ENCODE results near the gene SKIC2. TPM values are rescaled to one million over a fixed set of nuclear protein-coding genes. Genes with fewer than 3 reads are reported as not detected.
"Not testable (repeated sequence)": the region's sequence is repeated elsewhere in the genome, so short reads cannot be mapped to it uniquely, and the experiment has no call there.

SKIC2 gene
- total RNA-seq, 1 experiment from 2014 or later, result 23.8 TPM

DNA sequence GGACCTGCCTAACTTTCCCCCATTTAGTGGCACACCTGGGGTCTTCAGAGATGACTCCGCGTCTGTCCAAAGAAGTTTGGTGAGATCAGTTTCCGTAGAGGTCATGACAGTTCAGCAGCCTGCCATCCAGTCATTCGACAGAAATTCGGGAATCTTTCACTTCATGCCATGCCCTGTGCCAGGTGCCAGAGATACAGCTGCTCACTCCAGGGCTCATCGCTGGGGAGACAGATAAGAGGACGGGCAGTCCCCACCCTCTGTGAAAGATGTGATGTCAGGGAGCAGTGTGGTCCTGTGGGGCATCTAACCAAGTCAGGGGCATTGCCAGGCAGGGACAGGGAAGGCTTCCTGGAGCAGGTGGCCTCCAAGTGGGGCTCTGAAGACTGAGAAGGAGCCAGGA, 44.3 kb downstream of the SKIC2 start:
- DNase-seq (ENCODE audit: low spot score), result not testable (repeated sequence)

DNA sequence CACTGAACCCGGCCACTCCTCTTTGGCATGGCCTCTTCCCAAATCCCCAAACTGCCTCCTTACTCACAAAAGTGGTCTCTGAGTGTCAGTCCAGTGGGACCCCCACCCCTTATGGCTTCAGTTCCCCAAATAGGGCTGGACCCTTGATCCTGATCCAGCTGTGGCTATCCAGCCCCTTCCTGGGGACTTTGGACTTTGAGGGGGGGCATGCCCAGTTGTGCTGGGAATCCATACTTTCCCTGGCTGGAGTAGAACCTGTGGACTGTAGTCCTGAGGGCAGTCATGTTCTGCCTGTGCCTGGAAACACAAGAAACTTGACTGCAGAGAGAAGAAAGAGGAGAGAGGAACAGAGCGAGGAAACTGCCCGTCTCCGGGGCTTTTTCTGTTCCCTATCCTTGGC, 45.4 kb downstream of the SKIC2 start:
- DNase-seq (ENCODE audit: low spot score), result not testable (repeated sequence)

GRCh38 chr6:32004864-32005537, 46.0 kb downstream of the SKIC2 start:
- DNase-seq (ENCODE audit: low spot score), result not testable (repeated sequence)

- DNase-seq (ENCODE audit: low spot score), result not testable (repeated sequence)
Measured at GRCh38 chr6:32005538-32005880, 46.5 kb downstream of the SKIC2 start.

GRCh38 chr6:32005991-32006529, 47.1 kb downstream of the SKIC2 start:
- not testable (repeated sequence) for DNase-seq (ENCODE audit: low spot score)

DNA sequence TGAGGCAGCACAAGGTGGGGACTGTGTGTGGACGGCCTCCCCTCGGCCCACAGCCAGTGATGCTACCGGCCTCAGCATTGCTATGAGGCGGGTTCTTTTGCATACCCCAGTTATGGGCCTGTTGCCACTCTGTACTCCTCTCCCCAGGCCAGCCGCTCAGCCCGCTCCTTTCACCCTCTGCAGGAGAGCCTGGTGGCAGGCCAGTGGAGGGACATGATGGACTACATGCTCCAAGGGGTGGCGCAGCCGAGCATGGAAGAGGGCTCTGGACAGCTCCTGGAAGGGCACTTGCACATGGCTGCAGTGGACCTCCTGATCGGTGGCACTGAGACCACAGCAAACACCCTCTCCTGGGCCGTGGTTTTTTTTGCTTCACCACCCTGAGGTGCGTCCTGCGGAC, 48.1 kb downstream of the SKIC2 start:
- DNase-seq (ENCODE audit: low spot score), result not testable (repeated sequence)

- DNase-seq (ENCODE audit: low spot score), result not testable (repeated sequence)
Measured at GRCh38 chr6:32008037-32008436, 49.1 kb downstream of the SKIC2 start.

- DNase-seq (ENCODE audit: low spot score), result not testable (repeated sequence)
Measured at GRCh38 chr6:32008616-32009015, 49.6 kb downstream of the SKIC2 start.

- DNase-seq (ENCODE audit: low spot score), result not testable (repeated sequence)
Measured at GRCh38 chr6:32009537-32009936, 50.6 kb downstream of the SKIC2 start.

- DNase-seq (ENCODE audit: low spot score), result not testable (repeated sequence)
Measured at GRCh38 chr6:32010856-32011530, 52.0 kb downstream of the SKIC2 start.

DNA sequence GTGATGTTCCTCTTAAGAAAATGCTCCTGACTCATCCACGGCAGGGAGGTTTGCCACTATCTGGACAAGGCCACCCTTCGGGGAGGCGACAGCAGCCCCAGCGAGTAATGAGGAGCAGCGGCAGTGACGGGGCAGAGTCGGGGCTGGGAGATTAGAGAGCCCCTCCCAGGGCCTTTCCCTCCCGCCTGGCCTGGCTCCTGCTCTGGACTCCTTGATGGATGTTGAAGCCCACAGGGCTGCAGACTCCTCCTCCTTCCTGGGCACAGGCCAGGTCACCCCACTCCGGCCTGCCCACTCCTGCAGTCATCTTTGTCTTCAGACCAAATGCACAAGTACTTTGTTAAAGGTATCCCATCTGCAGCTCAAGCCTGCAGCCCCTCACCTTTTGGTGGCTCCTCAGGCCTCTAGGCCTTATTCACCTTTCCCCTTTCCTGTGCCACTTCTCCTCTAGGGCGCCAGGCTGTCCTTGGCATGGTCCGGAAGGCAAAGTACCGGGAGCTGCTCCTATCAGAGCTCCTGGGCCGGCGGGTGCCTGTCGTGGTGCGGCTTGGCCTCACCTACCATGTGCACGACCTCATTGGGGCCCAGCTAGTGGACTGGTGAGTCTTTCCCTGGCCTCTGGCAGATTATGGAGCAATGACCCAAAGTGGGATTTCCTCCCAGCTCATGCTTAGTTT, 54.1 kb downstream of the SKIC2 start:
- not testable (repeated sequence) for DNase-seq (ENCODE audit: low spot score)

DNA sequence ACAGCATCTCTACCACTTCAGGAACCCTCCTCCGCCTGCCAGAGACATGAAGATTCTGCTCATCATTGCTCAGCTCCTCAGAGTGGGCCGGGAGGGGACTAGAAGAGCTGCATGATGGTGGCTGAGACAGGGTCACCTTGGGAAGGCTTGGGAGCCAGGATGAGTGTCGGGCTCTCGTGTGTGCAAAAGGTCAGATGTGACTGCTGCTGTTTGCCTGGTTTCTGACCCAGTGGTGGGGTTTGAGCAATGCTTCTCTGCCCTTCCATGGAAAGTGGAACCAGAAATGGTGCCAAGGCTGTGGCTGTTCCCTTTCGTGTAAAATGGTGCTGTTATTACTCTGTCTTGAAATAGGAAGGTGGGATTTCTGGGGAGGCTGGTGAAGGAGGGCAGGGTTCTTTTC, 54.8 kb downstream of the SKIC2 start:
- DNase-seq (ENCODE audit: low spot score), result not testable (repeated sequence)

DNA sequence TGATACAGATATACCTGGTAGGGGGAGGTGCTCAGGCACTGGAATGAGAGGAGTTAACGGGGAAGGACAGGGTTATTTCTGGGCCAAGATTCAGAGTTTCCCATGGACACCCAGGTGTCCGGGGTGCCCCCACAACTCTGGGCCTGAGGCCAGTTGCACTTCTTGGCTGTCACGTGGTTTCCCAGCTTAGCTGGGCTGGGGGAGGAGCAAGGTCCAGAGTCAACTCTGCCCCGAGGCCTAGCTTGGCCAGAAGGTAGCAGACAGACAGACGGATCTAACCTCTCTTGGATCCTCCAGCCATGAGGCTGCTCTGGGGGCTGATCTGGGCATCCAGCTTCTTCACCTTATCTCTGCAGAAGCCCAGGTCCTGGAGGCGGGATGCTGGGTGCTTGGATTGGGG, 55.6 kb downstream of the SKIC2 start, which contains the start of gene C4B:
Gene C4B, plus strand, starts transcription at position 249 of the 400 bp plus-strand sequence. Its CDS starts 51 bp downstream, at position 300.
- not testable (repeated sequence) for DNase-seq (ENCODE audit: low spot score)

Other genes starting within 250 kb of the SKIC2 start
- gene LY6G6D, start 243.8 kb upstream of the SKIC2 start, total RNA-seq (2014; rRNA removed; shearing (Covaris generic)), result not detected in 2 replicates
- gene LY6G6C, start 237.4 kb upstream of the SKIC2 start, total RNA-seq (2014; rRNA removed; shearing (Covaris generic)), result not detected in 2 replicates
- not detected in 2 replicates for gene MPIG6B, start 235.8 kb upstream of the SKIC2 start, total RNA-seq (2014; rRNA removed; shearing (Covaris generic))
- gene DDAH2, start 229.9 kb upstream of the SKIC2 start, total RNA-seq (2014; rRNA removed; shearing (Covaris generic)), result 75.2 and 101 TPM in 2 replicates
- 710 and 730 TPM in 2 replicates for gene CLIC1, start 222.6 kb upstream of the SKIC2 start, total RNA-seq (2014; rRNA removed; shearing (Covaris generic))
- 5.3 and 10.8 TPM in 2 replicates for gene MSH5, start 219.2 kb upstream of the SKIC2 start, total RNA-seq (2014; rRNA removed; shearing (Covaris generic))
- 0.21 and 2.8 TPM in 2 replicates for gene SAPCD1, start 196.5 kb upstream of the SKIC2 start, total RNA-seq (2014; rRNA removed; shearing (Covaris generic))
- 0.37 and 2.2 TPM in 2 replicates for gene VWA7, start 181.8 kb upstream of the SKIC2 start, total RNA-seq (2014; rRNA removed; shearing (Covaris generic))
- 37.3 and 37.5 TPM in 2 replicates for gene VARS1, start 163.4 kb upstream of the SKIC2 start, total RNA-seq (2014; rRNA removed; shearing (Covaris generic))
- 108 and 123 TPM in 2 replicates for gene LSM2, start 152.2 kb upstream of the SKIC2 start, total RNA-seq (2014; rRNA removed; shearing (Covaris generic))
- 0.85 and 1.0 TPM in 2 replicates for gene HSPA1L, start 143.9 kb upstream of the SKIC2 start, total RNA-seq (2014; rRNA removed; shearing (Covaris generic))
- 29.8 and 31.5 TPM in 2 replicates for gene HSPA1A, start 143.6 kb upstream of the SKIC2 start, total RNA-seq (2014; rRNA removed; shearing (Covaris generic))
- gene HSPA1B, start 131.4 kb upstream of the SKIC2 start, total RNA-seq (2014; rRNA removed; shearing (Covaris generic)), result 84.4 and 109 TPM in 2 replicates
- gene NEU1, start 96.4 kb upstream of the SKIC2 start, total RNA-seq (2014; rRNA removed; shearing (Covaris generic)), result 91.5 and 101 TPM in 2 replicates
- not detected in 2 replicates for gene SLC44A4, start 80.2 kb upstream of the SKIC2 start, total RNA-seq (2014; rRNA removed; shearing (Covaris generic))
- gene EHMT2, start 61.5 kb upstream of the SKIC2 start, total RNA-seq (2014; rRNA removed; shearing (Covaris generic)), result 44.6 and 49.6 TPM in 2 replicates
- 0.62 and 0.70 TPM in 2 replicates for gene ZBTB12, start 57.1 kb upstream of the SKIC2 start, total RNA-seq (2014; rRNA removed; shearing (Covaris generic))
- 0.75 TPM in 1 of 2 replicates, not detected in the other for gene C2, start 31.5 kb upstream of the SKIC2 start, total RNA-seq (2014; rRNA removed; shearing (Covaris generic))
- gene CFB, start 13.1 kb upstream of the SKIC2 start, total RNA-seq (2014; rRNA removed; shearing (Covaris generic)), result 1.5 and 4.3 TPM in 2 replicates
- 140 and 141 TPM in 2 replicates for gene NELFE, start 204 bp upstream of the SKIC2 start, total RNA-seq (2014; rRNA removed; shearing (Covaris generic))
- gene DXO, start 13.0 kb downstream of the SKIC2 start, total RNA-seq (2014; rRNA removed; shearing (Covaris generic)), result 11.0 and 13.5 TPM in 2 replicates
- gene C4A, start 22.9 kb downstream of the SKIC2 start, total RNA-seq (2014; rRNA removed; shearing (Covaris generic)), result 7.2 and 8.5 TPM in 2 replicates
- gene C4B, start 55.6 kb downstream of the SKIC2 start, total RNA-seq (2014; rRNA removed; shearing (Covaris generic)), result 6.5 and 10.9 TPM in 2 replicates
- gene CYP21A2, start 79.2 kb downstream of the SKIC2 start, total RNA-seq (2014; rRNA removed; shearing (Covaris generic)), result 0.48 TPM in 1 of 2 replicates, not detected in the other
- gene TNXB, start 150.2 kb downstream of the SKIC2 start, total RNA-seq (2014; rRNA removed; shearing (Covaris generic)), result 0.06 and 0.29 TPM in 2 replicates
- 17.1 and 23.4 TPM in 2 replicates for gene ATF6B, start 169.1 kb downstream of the SKIC2 start, total RNA-seq (2014; rRNA removed; shearing (Covaris generic))
- 11.7 and 14.2 TPM in 2 replicates for gene FKBPL, start 171.1 kb downstream of the SKIC2 start, total RNA-seq (2014; rRNA removed; shearing (Covaris generic))
- gene PRRT1, start 192.8 kb downstream of the SKIC2 start, total RNA-seq (2014; rRNA removed; shearing (Covaris generic)), result 0.10 TPM in 1 of 2 replicates, not detected in the other
- gene PPT2, start 195.0 kb downstream of the SKIC2 start, total RNA-seq (2014; rRNA removed; shearing (Covaris generic)), result 19.3 and 25.7 TPM in 2 replicates
- 0.43 and 1.7 TPM in 2 replicates for gene EGFL8, start 205.4 kb downstream of the SKIC2 start, total RNA-seq (2014; rRNA removed; shearing (Covaris generic))
- gene AGPAT1, start 216.9 kb downstream of the SKIC2 start, total RNA-seq (2014; rRNA removed; shearing (Covaris generic)), result 45.6 and 51.3 TPM in 2 replicates
- 55.7 and 56.9 TPM in 2 replicates for gene RNF5, start 219.2 kb downstream of the SKIC2 start, total RNA-seq (2014; rRNA removed; shearing (Covaris generic))
- 0.41 TPM in 1 of 2 replicates, not detected in the other for gene AGER, start 225.1 kb downstream of the SKIC2 start, total RNA-seq (2014; rRNA removed; shearing (Covaris generic))
- gene PBX2, start 231.0 kb downstream of the SKIC2 start, total RNA-seq (2014; rRNA removed; shearing (Covaris generic)), result 14.3 and 17.4 TPM in 2 replicates
- gene GPSM3, start 233.5 kb downstream of the SKIC2 start, total RNA-seq (2014; rRNA removed; shearing (Covaris generic)), result 3.2 and 3.9 TPM in 2 replicates